Spinal cord (tissue), 10 donors: ENCODE data around the gene GCC2. TPM values are rescaled to one million over a fixed set of nuclear protein-coding genes. Genes with fewer than 3 reads are reported as not detected.

ENCODE experiments used
- DNase-seq, 6 donors: peaks; one replicate each; pipeline versions ENCODE4 v3.0.0 to v3.0.0-alpha.2; 2013 to 2015; ENCODE audit warnings: low spot score in 6 of 6, low read depth in 4 of 6
- H3K27ac ChIP-seq: one replicate; pipeline ENCODE4 v1.5.1; 2013; ENCODE audit warnings: low read depth, low read length, control low read depth
- H3K27me3 ChIP-seq: one replicate; pipeline ENCODE4 v1.6.1; 2013; ENCODE audit warnings: low read length; ENCODE audit not compliant: control insufficient read depth, insufficient read depth
- H3K36me3 ChIP-seq: one replicate; pipeline ENCODE4 v1.6.1; 2013; ENCODE audit warnings: low read length; ENCODE audit not compliant: control insufficient read depth, insufficient read depth
- H3K4me1 ChIP-seq: one replicate; pipeline ENCODE4 v1.6.1; 2013; ENCODE audit warnings: low read length; ENCODE audit not compliant: control insufficient read depth, insufficient read depth
- H3K4me3 ChIP-seq: one replicate; pipeline ENCODE4 v1.5.1; 2013; ENCODE audit warnings: low read depth, low read length, control low read depth
- H3K9me3 ChIP-seq: one replicate; pipeline ENCODE4 v1.6.1; 2013; ENCODE audit warnings: low read length; ENCODE audit not compliant: control insufficient read depth, insufficient read depth
- WGBS: methylation state at CpG from one replicate; pipeline ENCODE4 v1.1.5; 2013; ENCODE audit warnings: missing lambda C conversion rate; ENCODE audit not compliant: insufficient coverage; 5-methylcytosine and 5-hydroxymethylcytosine counted together
- polyA plus RNA-seq, 2 donors: library from polyadenylated mRNA; unstranded; fragments of 120-200 nt; gene quantifications; one replicate each; pipeline ENCODE4 v1.2.1, GENCODE V29; 2013; ENCODE audit not compliant: insufficient read length in 2 of 2
- total RNA-seq, 2 donors: library from RNA; depleted of rRNA in 1 of 2; stranded (reverse); fragments of 120-200 nt in 1 of 2; fragments of >200 nt in 1 of 2; gene quantifications; one replicate each; pipeline versions ENCODE4 v1.2.3 to v1.2.4, GENCODE V29; 2013 to 2014
- donor health status: healthy.

GCC2 gene
- total and polyA plus RNA-seq, 4 donors: 24.5 to 59.5 (median 33.1) TPM

- DNase-seq: no peak
- no peak overlapping the region for H3K4me3 ChIP-seq
- no peaks in the 10 kb centered on the region for H3K27me3 ChIP-seq
- H3K36me3 ChIP-seq: no peaks in the 10 kb centered on the region
- WGBS: 89% methylated on average over 3 of the region's 7 CpGs
- H3K9me3 ChIP-seq: no peaks in the 10 kb centered on the region
- H3K4me1 ChIP-seq: peaks cover 12% of the 10 kb centered on the region
- H3K27ac ChIP-seq: no peak overlapping the region
These were observed 87.3 kb downstream of the GCC2 start for GRCh38 chr2:108536133-108536780.

DNA sequence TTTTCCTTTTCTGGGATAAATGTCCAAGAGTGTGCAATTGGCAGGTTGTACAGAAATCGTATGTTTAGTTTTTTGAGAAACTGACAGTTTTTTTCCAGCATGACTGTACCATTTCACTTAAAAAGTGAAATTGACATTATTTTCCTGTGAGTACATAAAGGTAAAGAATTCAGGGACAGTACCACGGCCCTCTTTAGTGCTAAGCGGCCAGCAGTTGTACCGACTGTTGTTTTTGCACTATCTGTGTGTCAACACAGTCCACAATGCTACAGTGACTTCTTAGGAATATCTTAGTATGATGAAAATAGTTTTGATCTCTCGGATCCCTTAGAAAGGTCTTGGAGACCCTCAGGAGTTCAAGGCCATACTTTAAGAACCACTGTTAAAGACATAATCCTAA is 87.9 kb downstream of the GCC2 start:
- no peaks in the 10 kb centered on the region for H3K27me3 ChIP-seq
- peaks cover 12% of the 10 kb centered on the region for H3K4me1 ChIP-seq
- H3K9me3 ChIP-seq: no peaks in the 10 kb centered on the region
- no peak for DNase-seq
- H3K36me3 ChIP-seq: no peaks in the 10 kb centered on the region
- H3K27ac ChIP-seq: no peak overlapping the region
- no peak overlapping the region for H3K4me3 ChIP-seq
- WGBS: 80% methylated on average over 1 of the region's 5 CpGs

- H3K4me3 ChIP-seq: no peak overlapping the region
- WGBS: 57% methylated on average over 3 of the region's 5 CpGs
- no peaks in the 10 kb centered on the region for H3K27me3 ChIP-seq
- no peaks in the 10 kb centered on the region for H3K9me3 ChIP-seq
- DNase-seq: peak in 1 of 6 donors; percentile 14
- H3K4me1 ChIP-seq: peaks cover 12% of the 10 kb centered on the region
- no peak overlapping the region for H3K27ac ChIP-seq
- no peaks in the 10 kb centered on the region for H3K36me3 ChIP-seq
These were observed 89.1 kb downstream of the GCC2 start for GRCh38 chr2:108538000-108538625.

- no peaks in the 10 kb centered on the region for H3K27me3 ChIP-seq
- WGBS: 86% methylated on average over 1 of the region's 4 CpGs
- peaks cover 3% of the 10 kb centered on the region for H3K4me1 ChIP-seq
- no peak overlapping the region for H3K4me3 ChIP-seq
- no peaks in the 10 kb centered on the region for H3K9me3 ChIP-seq
- no peaks in the 10 kb centered on the region for H3K36me3 ChIP-seq
- DNase-seq: peak in 1 of 6 donors; percentile 82
- no peak overlapping the region for H3K27ac ChIP-seq
These were observed 92.4 kb downstream of the GCC2 start for GRCh38 chr2:108541451-108541850.

DNA sequence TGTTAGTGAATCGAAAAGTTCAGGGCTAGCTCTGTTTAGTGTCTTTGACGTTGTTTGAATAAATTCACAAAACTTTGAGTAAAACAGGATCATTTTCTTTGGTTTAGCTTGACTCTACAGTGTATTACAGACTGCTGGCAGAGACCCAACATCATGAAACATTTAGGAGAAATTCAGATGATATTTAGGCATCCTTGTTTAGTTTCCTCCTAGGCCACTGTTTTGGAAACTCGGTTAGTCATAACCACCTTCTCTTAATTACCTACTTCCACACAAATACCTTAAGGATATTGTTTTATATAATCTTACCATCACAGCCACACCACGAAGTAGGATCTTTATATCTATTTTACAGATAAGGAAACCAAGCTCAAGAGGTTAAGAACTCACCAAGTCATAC is 93.1 kb downstream of the GCC2 start:
- WGBS: 70% methylated on average over 2 of the region's 4 CpGs
- DNase-seq: peak in 1 of 6 donors; percentile 46
- Histone ChIP-seq H3K4me1 (no peaks in the 10 kb centered on the region), H3K4me3 (no peak overlapping the region), H3K27ac (no peak overlapping the region), H3K27me3 (no peaks in the 10 kb centered on the region), H3K9me3 (no peaks in the 10 kb centered on the region), H3K36me3 (no peaks in the 10 kb centered on the region)

GRCh38 chr2:108547606-108548005 is 98.6 kb downstream of the GCC2 start:
- no peak overlapping the region for H3K27ac ChIP-seq
- no peaks in the 10 kb centered on the region for H3K27me3 ChIP-seq
- DNase-seq: no peak
- no peaks in the 10 kb centered on the region for H3K9me3 ChIP-seq
- 69% methylated on average over 2 of the region's 5 CpGs for WGBS
- no peaks in the 10 kb centered on the region for H3K4me1 ChIP-seq
- H3K4me3 ChIP-seq: no peak overlapping the region
- H3K36me3 ChIP-seq: no peaks in the 10 kb centered on the region

- no peak overlapping the region for H3K27ac ChIP-seq
These were observed 99.4 kb downstream of the GCC2 start for GRCh38 chr2:108548208-108549003.

DNA sequence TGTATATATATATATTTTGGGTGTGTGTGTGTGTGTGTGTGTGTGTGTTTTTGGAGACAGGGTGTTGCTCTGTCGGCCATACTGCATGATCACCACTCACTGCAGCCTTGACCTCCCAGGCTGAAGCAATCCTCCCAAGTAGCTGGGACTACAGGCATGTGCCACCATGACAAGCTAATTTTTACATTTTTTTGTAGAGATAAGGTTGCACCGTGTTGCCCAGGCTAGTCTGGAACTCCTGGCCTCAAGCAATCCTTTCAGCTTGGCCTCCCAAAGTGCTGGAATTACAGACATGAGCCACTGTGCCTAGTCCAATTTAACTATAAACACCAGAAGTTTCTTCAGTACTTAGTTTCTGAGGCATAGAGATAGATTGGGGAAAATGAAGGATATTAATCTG is 103.6 kb downstream of the GCC2 start:
- Histone ChIP-seq H3K9me3 (no peaks in the 10 kb centered on the region), H3K27ac (no peak overlapping the region), H3K4me3 (no peak overlapping the region), H3K36me3 (no peaks in the 10 kb centered on the region), H3K27me3 (no peaks in the 10 kb centered on the region), H3K4me1 (no peaks in the 10 kb centered on the region)
- no peak for DNase-seq
- no CpG with 5 or more reads among the region's 2 CpGs for WGBS

More at GRCh38 chr2:108548208-108549003, 99.4 kb downstream of the GCC2 start:
- 60% methylated on average over 2 of the region's 9 CpGs for WGBS
- DNase-seq: no peak
- H3K4me1 ChIP-seq: no peaks in the 10 kb centered on the region
- H3K36me3 ChIP-seq: no peaks in the 10 kb centered on the region
- no peaks in the 10 kb centered on the region for H3K9me3 ChIP-seq
- H3K27me3 ChIP-seq: no peaks in the 10 kb centered on the region
- H3K4me3 ChIP-seq: no peak overlapping the region

GRCh38 chr2:108553209-108553919 is 104.4 kb downstream of the GCC2 start:
- H3K27ac ChIP-seq: no peak overlapping the region
- WGBS: no CpG with 5 or more reads among the region's 7 CpGs
- no peaks in the 10 kb centered on the region for H3K27me3 ChIP-seq
- H3K36me3 ChIP-seq: no peaks in the 10 kb centered on the region
- DNase-seq: no peak
- no peaks in the 10 kb centered on the region for H3K4me1 ChIP-seq
- H3K9me3 ChIP-seq: no peaks in the 10 kb centered on the region
- H3K4me3 ChIP-seq: no peak overlapping the region
